HepG2 (cell line): ENCODE results near the gene RHOBTB3. TPM values are rescaled to one million over a fixed set of nuclear protein-coding genes. Genes with fewer than 3 reads are reported as not detected.

Source experiments
- ATF6 ChIP-seq: sonication (generic); formaldehyde crosslinking; conservative IDR thresholded peaks from 2 replicates; pipeline ENCODE4 v1.4.0; 2020; ENCODE audit warnings: missing genetic modification reagents
- HBP1 ChIP-seq: IDR thresholded peaks from 2 replicates; pipeline ENCODE4 v1.6.1; 2016; ENCODE audit warnings: low read depth, control low read depth
- MXD3 ChIP-seq: IDR thresholded peaks from 2 replicates; pipeline ENCODE4 v1.6.1; 2016; ENCODE audit warnings: mild to moderate bottlenecking, missing biosample characterization, missing genetic modification reagents
- PLSCR1 ChIP-seq: sonication (generic); formaldehyde crosslinking; IDR thresholded peaks from 2 replicates; pipeline ENCODE4 v1.5.0; 2020; ENCODE audit warnings: missing genetic modification reagents, mild to moderate bottlenecking, borderline replicate concordance
- POLR2AphosphoS2 ChIP-seq: IDR thresholded peaks from 2 replicates; pipeline ENCODE4 v1.6.1; 2011; ENCODE audit warnings: low read depth, low read length, improper control_type of control experiment
- SIN3B ChIP-seq: fragments of 150-350 bp; IDR thresholded peaks from 2 replicates; pipeline ENCODE4 v1.6.1; 2014; ENCODE audit warnings: low read length
- UBTF ChIP-seq: sonication (generic); formaldehyde crosslinking; IDR thresholded peaks from 2 replicates; pipeline ENCODE4 v1.4.0; 2020; ENCODE audit warnings: mild to moderate bottlenecking, missing genetic modification reagents
- USF2 ChIP-seq, 2 experiments: sonication (generic) in 1 of 2; formaldehyde crosslinking in 1 of 2; IDR thresholded peaks; 2 replicates each; pipeline versions ENCODE4 v1.5.1 to v1.6.1; 2011 to 2020; ENCODE audit warnings: borderline replicate concordance in 1 of 2, low read depth in 1 of 2, low read length in 1 of 2, mild to moderate bottlenecking in 1 of 2, missing genetic modification reagents in 1 of 2, moderate library complexity in 1 of 2
- ZC3H4 ChIP-seq: sonication (generic); formaldehyde crosslinking; IDR thresholded peaks from 2 replicates; pipeline ENCODE4 v1.4.0; 2020; ENCODE audit warnings: missing genetic modification reagents, borderline replicate concordance
- ZNF12 ChIP-seq: sonication (generic); formaldehyde crosslinking; IDR thresholded peaks from 2 replicates; pipeline ENCODE4 v1.5.0; 2020; ENCODE audit warnings: missing genetic modification reagents
- ZNF205 ChIP-seq: IDR thresholded peaks from 2 replicates; pipeline ENCODE4 v1.6.1; 2018; ENCODE audit warnings: missing biosample characterization, missing genetic modification reagents
- ZNF326 ChIP-seq: sonication (generic); formaldehyde crosslinking; IDR thresholded peaks from 2 replicates; pipeline ENCODE4 v1.4.0; 2020; ENCODE audit warnings: missing genetic modification reagents, borderline replicate concordance
- ZNF354B ChIP-seq: sonication (generic); formaldehyde crosslinking; IDR thresholded peaks from 2 replicates; pipeline ENCODE4 v1.8.0; 2022; ENCODE audit warnings: mild to moderate bottlenecking, missing genetic modification reagents
- ZNF512B ChIP-seq: sonication (generic); formaldehyde crosslinking; IDR thresholded peaks from 2 replicates; pipeline ENCODE4 v1.5.1; 2020; ENCODE audit warnings: missing genetic modification reagents, mild to moderate bottlenecking, borderline replicate concordance
- polyA plus RNA-seq, 8 experiments: library from polyadenylated mRNA; depleted of rRNA in 3 of 8; stranded (reverse) in 7 of 8; unstranded in 1 of 8; fragments of >200 nt; fragmentation: Illumina TruSeq in 4 of 8; extraction: Trizol in 4 of 8; gene quantifications; 2 replicates each; pipeline versions ENCODE4 v1.2.1 to v1.2.3, GENCODE V29; 2011 to 2016; ENCODE audit warnings: low read depth in 4 of 8, missing spikeins in 1 of 8, mixed read lengths in 1 of 8; ENCODE audit not compliant: insufficient read depth in 1 of 8
- total RNA-seq, 5 experiments: library from RNA; depleted of rRNA; stranded (reverse); fragments of >200 nt; fragmentation: Illumina TruSeq; extraction: Trizol; gene quantifications; 2 replicates each; pipeline ENCODE4 v1.2.3, GENCODE V29; 2016; ENCODE audit warnings: low read depth in 1 of 5

The RHOBTB3 gene
- total and polyA plus RNA-seq, 2 of the 13 experiments (the other 11 are each of a cell fraction or from before 2014, with no cell fraction given): 31.6 to 35.4 TPM

- TF ChIP-seq ZNF205 (CRISPR knock-in tag): no peak
- TF ChIP-seq ZNF354B: no peak; the same call in 1 of the 2 replicates
- TF ChIP-seq PLSCR1 (CRISPR knock-in tag): no peak
- TF ChIP-seq USF2 (IDR thresholded peaks at IDR 0.05; ENCODE audit: low read depth, low read length): peak; percentile 79
- peak; percentile 81; the same call in 1 of the 2 replicates for TF ChIP-seq USF2 (CRISPR knock-in tag; IDR thresholded peaks at IDR 0.05; ENCODE audit: borderline replicate concordance)
- TF ChIP-seq ZNF512B: 0 out of 2 replicates have a peak, but pooled peaks have one; percentile 67
- no peak for TF ChIP-seq POLR2AphosphoS2
- 0 out of 2 replicates have a peak, but pooled peaks have one; percentile 0 for TF ChIP-seq SIN3B
- peak; percentile 47 for TF ChIP-seq UBTF (CRISPR knock-in tag)
- no peak for TF ChIP-seq HBP1 (CRISPR knock-in tag)
- no peak for TF ChIP-seq ZNF12
- TF ChIP-seq ZNF326 (CRISPR knock-in tag): no peak
- TF ChIP-seq ZC3H4: no peak
- no peak for TF ChIP-seq ATF6 (CRISPR knock-in tag)
- TF ChIP-seq MXD3: peak; percentile 34; the same call in 1 of the 2 replicates
Observed at GRCh38 chr5:95823738-95824609, 92.8 kb downstream of the RHOBTB3 start (continued).
